HG03280 (cell line): ENCODE measurements around the gene RPL10A.

Source experiments
- ATAC-seq: cut with Tn5 transposase; IDR thresholded peaks from one replicate; pipeline ENCODE4 v1.9.1; 2021; ENCODE audit warnings: mild to moderate bottlenecking, moderate library complexity; ENCODE audit not compliant: unreplicated experiment

Gene RPL10A

GRCh38 chr6:35474942-35475570 lies 6.9 kb downstream of the RPL10A start:
- no peak for ATAC-seq

GRCh38 chr6:35475573-35475972 lies 7.4 kb downstream of the RPL10A start:
- ATAC-seq: no peak

DNA sequence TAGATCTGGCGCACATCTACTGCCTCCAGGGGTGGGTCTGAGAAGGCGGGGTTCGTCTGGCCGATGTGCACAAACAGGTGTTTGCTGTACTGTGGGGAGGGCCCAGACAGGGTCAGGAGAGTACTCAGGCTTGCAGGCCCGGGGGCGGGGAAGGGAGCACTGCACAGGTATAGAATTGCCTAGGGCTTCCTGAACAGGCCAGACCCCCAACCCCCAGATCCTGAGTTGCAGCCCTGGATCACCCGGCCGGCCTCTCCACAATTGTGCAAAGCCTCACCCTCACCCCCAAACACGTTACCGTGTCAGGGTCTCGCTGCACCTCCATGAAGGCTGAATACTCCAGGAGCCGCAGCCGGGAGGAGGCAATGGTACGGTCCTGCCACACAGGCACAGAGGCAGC lies 7.8 kb downstream of the RPL10A start:
- ATAC-seq: no peak

DNA sequence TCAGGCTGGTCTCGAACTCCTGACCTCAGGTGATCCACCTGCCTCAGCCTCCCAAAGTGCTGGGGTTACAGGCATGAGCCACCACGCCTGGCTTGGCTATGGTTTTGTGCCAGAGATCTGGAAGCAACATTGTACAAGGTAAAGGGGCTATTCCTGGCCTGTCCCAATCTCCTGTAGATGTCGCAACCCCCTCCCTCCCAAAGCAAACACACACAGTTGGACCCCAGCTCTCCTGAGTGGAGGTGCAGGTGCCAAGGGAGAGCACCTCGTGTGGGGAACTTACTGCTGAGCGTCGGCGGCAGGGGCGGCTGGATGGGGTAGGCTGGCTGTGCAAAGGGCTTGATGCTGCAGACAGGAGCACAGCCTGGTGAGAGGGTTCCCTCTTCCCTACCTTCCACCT lies 8.8 kb downstream of the RPL10A start:
- no peak for ATAC-seq

GRCh38 chr6:35477551-35478179 lies 9.5 kb downstream of the RPL10A start:
- ATAC-seq: no peak

DNA sequence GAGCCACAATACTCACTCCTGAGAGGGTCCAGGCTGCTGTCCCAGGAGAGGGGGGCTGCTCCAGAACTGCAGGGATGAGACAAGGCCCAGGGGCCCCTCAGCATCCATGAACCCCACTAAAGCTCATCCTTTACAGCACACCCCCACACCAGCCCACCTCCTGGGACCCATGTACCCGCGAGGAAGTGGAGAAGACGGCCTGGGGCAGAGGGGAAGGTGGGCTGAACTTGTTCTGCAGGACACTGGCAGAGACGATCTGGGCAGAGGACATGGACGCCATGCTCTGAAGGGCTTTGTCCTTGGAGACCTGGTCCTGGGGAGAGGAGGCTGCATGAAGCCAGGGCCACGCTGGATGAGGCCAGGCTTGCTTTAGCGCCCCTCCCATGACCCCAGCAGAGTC lies 10.1 kb downstream of the RPL10A start:
- ATAC-seq: no peak

DNA sequence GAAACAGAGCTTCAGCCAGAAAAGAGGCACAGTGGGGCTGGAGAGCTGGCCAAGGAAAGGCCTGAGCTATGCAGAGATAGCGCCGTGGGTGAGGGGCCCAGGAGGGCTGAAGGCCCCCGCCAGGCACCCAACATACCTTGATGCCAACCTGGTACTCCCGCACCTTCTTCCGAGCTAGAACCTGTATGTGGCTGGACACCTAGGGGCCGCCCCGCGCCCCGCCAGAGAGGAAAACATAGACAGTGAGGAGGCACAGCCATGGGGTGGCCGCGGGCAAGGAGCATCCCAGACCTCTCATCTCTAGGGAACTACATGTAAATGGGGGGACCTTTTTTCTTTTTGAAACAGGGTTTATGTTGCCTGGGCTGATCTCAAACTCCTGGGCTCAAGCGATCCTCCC lies 12.0 kb downstream of the RPL10A start:
- ATAC-seq: no peak

DNA sequence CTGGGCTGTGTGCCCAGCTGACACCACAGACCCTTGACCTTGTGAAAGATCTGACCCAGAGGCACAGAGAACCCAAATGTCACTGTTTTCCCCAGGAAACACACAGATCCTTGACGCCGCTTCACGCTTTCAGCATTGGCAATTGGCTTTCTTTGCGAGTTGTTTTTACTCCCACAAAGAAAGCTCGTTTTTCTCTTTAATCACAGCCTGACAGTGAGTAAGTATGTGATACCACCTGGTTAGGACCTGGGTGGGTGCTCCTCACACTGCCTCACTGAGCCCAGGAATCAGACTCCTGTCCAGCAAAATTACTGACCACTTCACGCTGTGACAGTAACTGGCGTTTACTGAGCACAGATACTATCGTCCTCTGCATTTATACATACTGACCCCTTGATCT lies 13.0 kb downstream of the RPL10A start:
- ATAC-seq: no peak

- ATAC-seq: no peak
These were observed 14.9 kb downstream of the RPL10A start for GRCh38 chr6:35483062-35483461.

DNA sequence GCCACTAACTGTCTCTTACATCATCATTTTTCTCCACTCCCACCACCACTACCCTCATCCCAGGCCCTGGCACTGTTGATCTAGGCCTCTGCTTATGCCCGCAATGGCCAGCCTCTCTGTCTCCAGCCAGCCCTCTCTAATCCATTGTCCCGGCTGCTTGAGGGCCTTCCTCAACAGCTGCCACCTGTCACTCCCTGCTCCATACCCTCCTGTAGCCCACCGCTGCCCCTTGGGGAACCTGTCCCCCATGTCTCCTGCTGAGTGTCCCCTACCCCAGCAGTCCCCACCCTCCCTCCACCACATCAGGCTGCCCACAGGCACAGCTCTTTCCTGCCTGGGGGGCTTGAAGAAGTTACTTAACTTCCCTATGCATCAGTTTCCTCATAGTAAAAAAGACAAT lies 15.3 kb downstream of the RPL10A start:
- ATAC-seq: no peak

- ATAC-seq: no peak
These were observed 15.9 kb downstream of the RPL10A start for GRCh38 chr6:35483893-35484645.

GRCh38 chr6:35484921-35485392 lies 16.8 kb downstream of the RPL10A start:
- ATAC-seq: no peak

GRCh38 chr6:35485402-35485877 lies 17.2 kb downstream of the RPL10A start:
- no peak for ATAC-seq

DNA sequence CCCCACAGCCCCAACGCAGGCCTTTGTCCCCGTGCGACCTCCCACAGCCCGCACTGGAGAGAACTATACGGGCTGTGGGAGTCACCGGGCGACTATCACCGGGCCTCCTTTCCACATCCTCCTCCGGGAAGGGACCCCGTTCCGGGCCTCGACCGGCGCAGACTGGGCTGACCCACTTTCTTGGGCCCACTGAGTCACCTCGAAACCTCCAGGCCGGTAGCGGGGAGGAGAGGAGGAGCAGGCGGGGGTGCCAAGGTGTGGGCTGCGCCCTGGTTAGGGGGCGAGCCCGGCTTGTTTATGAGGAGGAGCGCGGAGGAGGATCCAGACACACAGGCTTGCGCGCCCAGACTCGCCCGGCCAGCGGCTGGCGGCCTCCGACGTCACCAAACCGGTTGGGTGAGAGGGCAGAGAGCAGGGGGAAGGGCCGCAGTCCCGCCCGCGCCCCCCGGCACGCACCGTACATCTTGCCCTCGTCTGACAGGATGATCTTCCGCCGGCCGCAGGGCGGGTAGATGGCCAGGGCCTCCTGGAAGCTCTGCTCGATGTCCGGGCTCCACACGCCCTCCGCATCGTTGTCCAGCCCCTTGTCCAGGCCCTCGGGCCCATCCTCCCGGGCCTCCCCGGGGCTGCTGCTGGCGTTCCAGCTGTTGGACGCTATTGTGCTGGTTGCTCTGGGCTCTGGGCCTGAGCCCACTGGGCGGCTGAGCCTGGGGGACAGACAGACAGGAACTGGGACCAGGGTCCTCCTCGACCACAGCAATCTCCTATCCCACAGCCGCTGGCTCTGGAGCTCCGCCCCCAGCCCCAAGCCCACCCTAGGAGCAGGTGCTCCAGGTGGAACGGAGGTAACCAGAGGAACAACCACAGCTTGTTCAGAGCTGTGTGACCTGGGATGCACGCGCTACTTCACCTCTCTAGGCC lies 18.1 kb downstream of the RPL10A start:
- ATAC-seq: no peak

- no peak for ATAC-seq
These were observed 19.7 kb downstream of the RPL10A start for GRCh38 chr6:35487658-35488516.

- ATAC-seq: no peak
These were observed 20.3 kb downstream of the RPL10A start for GRCh38 chr6:35488517-35488862.

DNA sequence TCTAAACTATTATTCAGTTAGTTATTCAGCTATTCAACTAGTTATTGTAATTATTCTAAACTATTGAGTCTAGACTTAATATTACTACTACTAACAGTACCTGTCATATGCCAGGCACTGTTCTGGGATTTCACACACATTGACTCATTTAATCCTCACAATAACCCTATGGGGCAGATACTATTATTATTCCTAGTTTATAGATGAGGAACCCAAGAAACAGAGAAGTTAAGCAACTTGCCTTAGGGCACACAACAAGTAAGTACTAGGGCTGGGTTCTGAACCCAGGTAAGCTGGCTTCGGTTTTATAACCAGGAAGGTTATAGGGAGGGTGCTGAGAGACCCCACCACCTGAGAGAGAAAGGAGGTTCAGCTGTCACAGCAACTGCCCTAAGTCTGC lies 20.9 kb downstream of the RPL10A start:
- ATAC-seq: no peak

DNA sequence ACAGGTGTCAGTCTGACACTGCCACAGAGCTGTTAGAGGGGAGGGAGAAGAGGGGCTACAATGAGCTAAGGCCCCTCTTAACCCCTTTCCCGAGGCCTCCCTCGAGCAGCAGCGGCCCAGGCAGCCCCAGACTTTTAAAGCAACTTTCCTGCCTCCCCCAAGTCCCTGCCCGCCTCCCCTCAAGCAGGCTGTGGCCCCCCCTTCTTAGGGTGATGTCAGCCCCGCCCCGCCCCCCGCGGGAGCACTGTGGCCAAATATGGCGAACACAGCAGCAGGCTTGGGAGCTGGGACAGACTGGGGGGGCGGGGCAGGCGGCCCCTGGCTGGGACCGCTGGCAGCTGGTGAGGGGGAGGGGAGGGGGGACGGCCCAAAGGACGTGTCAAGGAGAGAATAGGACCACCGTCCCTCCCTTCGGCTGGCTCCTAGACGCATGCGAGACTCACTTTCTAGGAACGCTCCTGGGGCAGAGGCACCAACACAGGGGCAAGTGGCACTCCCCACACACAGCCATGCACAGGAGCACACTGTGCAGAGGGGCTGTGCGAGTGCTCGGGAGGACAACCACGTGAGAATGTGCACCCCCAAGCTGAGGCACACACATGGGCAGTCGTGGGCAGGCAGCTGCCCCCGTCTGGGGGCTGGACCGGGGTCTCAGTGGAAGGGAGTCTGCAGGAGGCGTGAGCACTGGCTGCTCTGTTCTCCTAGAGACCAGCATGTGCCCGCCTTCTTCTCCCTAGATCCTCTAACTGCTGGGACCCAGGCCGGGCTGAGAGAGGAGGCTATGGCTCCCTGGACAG lies 22.0 kb downstream of the RPL10A start:
- ATAC-seq: no peak

DNA sequence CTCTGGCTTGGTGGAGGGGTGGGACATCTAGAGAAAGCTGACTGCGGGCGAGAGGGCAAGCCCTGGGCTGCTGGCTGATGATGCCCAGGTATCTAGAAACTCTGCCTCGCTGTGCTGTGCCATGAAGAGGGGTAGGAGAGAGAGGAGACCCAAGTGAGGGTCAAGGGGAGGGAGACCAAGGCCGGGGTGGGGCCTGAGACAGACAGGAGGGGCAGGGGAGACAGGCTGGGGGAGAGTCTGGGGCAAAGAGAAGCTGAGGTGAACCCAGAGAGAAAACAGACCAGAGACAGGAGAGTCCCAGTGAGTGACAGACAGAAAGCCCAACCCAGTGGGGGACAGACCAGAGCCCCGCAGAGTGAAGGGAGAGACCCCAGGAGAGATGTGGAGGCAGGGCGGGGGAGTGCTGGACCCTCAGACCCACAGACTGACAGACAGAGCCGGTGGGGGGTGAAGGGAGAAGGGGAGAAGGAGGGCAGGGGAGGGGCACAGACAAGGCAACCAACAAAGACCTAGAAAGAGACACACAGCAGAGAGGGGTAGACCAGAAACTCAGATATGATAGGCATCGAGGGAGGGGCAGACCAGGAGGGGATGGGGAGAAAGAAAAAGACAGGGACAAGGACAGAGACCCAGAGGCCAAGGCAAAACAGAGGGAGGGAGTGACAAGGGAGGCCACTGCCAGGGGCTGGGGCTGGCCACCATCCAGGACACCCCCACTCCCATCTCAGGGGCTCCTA lies 22.8 kb downstream of the RPL10A start:
- ATAC-seq: no peak
